CD4-positive, alpha-beta T cell treated with Interferon alpha-2 for 1 hour (primary cell): ENCODE measurements around the gene CADPS2.
"Not testable (repeated sequence)": the region's sequence is repeated elsewhere in the genome, so short reads cannot be mapped to it uniquely, and the experiment has no call there.

Experiments
- DNase-seq, 2 donors: peaks; one replicate each; pipeline ENCODE4 v3.0.0-alpha.2; 2020 to 2022

Gene CADPS2

GRCh38 chr7:122849322-122849956 lies 36.8 kb downstream of the CADPS2 start:
- no peak for DNase-seq

- no peak for DNase-seq
Observed at GRCh38 chr7:122847871-122848473, 38.3 kb downstream of the CADPS2 start.

DNA sequence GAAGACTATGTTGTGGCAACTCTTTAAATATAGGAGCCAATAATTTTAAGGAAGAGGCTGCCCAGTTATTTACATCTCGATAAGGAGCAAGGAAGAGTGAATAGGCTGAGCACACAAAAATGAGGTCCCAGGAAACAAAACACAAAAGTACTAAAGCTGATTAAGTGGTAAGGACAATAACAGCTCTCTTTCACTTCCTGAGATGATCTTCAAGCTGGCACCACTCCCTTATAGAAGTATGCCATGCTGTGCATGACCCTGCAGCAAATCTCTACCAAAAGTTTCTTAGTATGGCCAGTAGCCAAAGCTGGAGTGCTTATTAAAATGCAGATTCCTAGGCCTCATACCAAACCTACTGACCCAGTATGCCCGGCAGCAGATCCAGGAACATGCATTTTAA lies 39.7 kb downstream of the CADPS2 start:
- no peak for DNase-seq

GRCh38 chr7:122845286-122845685 lies 41.0 kb downstream of the CADPS2 start:
- DNase-seq = no peak

DNA sequence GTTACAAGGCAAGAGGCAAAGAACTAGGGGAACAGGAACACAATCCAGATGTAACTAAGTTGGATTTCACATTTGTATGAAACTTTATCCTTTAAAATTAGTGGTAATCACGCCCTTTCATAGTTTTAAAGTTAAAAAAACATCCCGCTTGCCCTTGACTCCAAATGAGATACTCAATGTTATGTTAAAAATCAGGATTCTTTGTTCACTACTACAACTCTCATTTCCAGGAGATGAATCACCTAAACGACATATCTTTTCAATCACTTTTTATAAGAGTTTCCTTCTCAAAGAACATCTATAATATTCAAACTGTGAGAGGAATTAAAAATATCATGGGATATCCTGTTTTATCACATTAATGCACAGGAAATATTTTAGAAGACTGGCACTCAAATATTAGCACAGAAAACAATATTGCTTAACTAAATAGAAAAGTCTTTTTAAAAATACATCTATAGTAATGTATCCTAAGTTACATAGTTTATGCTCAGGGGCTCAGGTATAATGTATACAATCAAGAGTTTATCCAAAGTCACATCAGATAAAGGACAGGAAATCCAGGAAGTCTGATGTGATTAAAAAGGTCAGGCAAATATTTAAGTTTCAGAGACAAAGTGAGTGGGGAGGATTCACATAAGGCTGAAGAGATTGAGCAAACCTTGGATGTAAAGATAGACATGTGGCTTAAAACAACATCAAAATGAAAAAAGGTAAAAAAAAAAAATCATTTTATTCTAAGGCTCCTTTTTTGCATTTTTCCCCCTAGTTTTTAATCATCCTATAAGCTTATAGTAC lies 41.9 kb downstream of the CADPS2 start:
- DNase-seq = no peak

GRCh38 chr7:122842971-122843370 lies 43.3 kb downstream of the CADPS2 start:
- no peak for DNase-seq

- DNase-seq = not testable (repeated sequence)
Observed at GRCh38 chr7:122836286-122836685, 50.0 kb downstream of the CADPS2 start.

DNA sequence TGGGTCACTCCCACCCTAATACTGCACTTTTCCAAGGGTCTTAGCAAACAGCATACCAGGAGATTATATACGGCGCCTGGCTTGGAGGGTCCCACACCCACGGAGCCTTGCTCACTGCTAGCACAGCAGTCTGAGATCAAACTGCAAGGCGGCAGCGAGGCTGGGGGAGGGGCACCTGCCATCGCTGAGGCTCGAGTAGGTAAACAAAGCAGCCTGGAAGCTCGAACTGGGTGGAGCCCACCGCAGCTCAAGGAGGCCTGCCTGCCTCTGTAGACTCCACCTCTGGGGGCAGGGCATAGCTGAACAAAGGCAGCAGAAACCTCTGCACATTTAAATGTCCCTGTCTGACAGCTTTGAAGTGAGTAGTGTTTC lies 51.7 kb downstream of the CADPS2 start:
- not testable (repeated sequence) for DNase-seq

DNA sequence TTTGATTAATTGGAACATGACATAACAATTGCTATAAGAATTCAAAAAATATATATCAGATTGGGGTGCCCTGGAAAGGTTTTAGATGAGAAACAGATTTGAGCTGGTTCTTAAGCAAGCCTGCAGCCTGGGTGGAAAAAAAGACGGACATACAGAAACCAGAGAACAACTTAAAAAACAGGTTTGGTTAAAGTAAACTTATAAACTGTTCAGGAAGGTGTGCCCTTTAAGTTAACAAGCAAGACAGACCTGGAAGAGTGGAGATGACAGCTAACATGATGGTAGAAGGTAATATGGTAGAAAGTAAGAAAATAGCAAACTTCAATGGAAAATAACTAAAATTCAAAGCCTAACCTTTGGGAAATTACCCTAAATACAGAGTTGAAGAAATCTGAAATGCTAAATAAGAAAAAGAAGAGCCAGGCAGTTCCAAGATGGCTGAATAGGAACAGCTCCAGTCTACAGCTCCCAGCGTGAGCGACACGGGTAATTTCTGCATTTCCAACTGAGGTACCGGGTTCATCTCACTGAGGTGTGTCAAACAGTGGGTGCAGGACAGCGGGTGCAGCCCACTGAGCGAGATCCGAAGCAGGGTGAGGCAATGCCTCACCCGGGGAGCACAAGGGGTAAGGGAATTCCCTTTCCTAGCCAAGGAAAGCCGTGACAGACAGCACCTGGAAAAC lies 52.2 kb downstream of the CADPS2 start:
- DNase-seq = no peak

DNA sequence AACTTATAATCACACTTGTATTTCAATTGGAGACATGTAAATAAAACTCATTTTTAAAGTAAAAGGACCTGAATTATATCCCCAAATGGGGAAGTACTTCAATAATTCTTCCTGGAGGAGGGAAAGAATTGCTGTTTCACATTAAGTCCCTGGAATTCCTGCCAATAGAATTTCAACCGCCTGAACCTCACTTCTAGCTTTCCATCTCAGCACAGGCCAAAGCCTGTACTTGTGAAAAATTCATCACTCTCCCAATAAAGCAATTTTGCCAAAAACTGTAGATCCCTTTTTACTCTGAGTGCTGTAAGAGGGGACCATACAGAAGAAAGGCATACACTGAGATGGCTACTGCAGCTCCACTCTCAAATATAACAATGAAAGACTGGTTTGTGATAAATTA lies 54.8 kb downstream of the CADPS2 start:
- DNase-seq = no peak

- no peak for DNase-seq
Observed at GRCh38 chr7:122829962-122830361, 56.3 kb downstream of the CADPS2 start.

DNA sequence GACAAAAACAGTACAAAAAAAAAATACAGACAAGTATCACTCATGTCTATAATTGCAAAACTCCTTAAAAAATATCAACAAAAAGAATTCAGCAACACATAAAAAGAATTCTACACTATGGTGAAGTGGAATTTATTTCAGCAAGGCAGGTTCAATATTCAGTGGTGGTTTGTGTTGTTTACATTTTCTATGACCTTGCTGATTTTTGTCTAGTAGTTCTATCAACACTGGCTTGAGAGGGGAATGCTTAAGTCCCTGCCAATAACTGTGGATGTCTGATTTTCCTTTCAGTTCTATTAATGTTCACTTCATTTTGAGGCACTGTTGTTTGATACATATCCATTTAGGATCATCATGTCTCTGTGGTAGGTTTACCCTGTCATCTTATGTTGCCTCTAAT lies 58.5 kb downstream of the CADPS2 start:
- DNase-seq = no peak

DNA sequence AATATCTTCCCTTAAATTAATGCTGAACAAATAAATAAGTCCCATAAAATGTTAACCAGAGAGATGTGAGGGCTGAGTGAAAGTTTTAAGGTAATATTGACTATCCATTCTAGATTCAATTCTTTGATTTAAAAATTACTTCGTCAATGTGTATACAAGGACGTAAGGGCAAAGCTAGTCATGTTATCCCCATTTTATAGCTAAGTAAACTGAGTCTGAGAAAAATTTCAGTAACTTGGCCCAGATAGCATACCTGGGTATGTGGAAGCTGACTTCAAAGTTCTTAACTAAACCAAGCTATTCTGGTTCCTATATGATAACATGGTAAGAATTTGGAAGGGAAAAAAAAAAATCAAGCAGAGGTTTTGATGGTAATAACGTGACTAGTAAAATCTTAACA lies 72.4 kb downstream of the CADPS2 start:
- no peak for DNase-seq

DNA sequence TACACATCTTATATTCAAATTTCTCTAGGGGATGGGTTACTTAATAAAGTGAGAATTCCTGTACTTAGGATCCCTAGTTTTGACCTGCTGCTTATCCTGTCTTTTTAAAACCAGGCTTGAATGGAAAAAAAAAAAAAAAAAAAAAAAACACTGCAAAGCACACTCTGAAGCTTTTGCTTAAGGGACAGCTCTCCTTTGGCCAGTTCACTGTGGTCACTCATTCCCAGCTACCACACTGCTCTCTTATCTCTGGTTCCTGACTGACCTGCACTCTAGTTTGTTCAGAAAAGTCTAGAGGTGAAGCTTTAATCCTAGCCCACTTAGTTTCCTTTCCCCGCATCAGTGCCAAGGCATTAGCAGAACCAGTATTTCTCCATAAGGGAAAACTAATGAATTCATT lies 82.4 kb downstream of the CADPS2 start:
- DNase-seq = no peak

DNA sequence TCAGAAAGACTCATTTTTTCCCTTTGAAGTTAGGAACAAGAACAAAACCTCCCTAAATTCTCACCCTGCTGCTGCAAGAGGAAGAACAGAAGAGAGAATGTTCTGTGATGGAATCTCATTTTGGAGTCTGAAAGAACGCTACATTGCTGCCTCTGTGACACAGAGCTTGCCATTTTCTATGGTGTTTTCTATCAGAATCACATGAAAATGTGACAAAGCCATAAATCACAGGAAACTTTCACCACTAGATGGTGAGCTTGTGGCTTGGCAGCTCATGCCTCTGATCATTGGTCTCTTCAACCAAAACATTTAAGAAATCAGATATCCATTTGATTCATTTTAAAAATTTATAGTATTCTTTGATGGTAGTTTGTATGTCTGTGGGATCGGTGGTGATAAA lies 82.9 kb downstream of the CADPS2 start:
- no peak for DNase-seq

- no peak for DNase-seq
Observed at GRCh38 chr7:122802301-122802751, 83.9 kb downstream of the CADPS2 start.

DNA sequence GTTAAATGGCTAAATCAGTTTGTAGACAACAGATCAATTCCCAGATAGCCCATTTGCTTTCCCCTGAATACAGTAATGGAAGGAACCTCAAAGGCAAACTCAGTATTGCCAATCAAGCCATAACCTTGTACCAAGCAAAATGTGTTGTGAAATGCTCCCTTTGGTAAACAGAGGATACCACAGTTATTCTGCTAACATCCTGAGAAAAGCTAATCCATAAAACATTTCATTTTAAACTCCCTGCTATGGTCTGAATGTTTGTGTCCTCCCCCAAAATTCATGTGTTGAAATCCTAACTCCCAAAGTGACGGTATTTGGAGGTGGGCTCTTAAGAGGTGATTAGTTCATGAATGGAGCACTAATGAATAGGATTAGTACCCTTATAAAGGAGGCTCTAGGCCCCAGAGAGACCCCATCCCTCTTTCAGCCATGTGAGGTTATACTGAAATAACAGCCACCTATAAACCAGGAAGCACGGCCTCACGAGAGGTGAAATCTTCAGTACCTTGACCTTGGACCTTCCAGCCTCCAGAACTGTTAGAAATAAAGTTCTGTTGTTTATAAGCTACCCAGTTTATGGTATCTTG lies 94.2 kb downstream of the CADPS2 start:
- DNase-seq = no peak

DNA sequence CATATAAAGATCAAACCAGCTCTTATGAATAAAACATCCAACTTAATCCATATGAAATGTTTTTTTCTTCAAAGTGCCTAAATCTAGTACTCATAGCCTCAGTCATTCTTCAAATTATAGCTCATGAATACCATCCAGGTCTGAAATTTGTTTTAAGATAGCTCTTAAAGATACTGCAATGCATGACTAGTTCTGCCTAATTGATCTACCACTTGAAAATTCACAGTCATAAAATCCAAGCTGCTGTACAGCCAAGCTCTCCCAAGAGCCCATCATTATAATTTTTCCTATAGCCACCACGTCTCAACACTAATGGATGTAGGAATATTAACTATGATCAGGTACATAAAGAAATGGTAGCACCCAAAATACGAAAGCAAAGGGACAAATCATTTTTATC lies 95.7 kb downstream of the CADPS2 start:
- no peak for DNase-seq

- no peak for DNase-seq
Observed at GRCh38 chr7:122790132-122790531, 96.1 kb downstream of the CADPS2 start.

GRCh38 chr7:122789156-122789555 lies 97.1 kb downstream of the CADPS2 start:
- DNase-seq = no peak

DNA sequence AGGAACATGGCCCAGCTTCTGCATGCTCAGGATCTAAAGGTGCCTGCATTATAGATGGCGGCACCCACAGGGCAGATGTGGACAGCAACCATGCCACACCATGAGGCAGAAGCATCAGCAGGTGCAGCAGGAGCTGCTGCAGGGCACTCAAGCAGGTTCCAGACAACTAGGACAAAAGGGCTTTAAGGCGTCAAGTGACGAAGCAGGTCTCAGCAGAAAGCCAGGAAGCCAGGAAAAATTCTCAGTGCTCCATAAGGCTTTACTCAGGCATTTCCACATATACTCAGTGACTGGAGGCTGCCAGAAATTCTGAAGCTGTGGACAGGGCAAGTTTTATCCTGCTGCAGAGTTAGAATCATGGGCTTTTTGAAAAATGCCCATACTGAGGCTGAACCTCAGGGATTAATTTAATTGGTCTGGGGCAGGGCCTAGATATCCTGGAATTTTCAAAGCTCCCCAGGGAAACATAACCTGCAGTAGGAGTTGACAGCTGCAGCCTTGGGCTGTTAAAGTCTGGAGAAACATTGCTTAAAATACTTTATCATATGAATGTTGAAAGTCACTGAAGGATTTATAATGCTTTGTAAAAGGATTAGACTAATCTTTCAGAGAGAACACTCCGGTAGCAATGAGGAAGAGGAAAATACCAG lies 115.4 kb downstream of the CADPS2 start:
- no peak for DNase-seq

DNA sequence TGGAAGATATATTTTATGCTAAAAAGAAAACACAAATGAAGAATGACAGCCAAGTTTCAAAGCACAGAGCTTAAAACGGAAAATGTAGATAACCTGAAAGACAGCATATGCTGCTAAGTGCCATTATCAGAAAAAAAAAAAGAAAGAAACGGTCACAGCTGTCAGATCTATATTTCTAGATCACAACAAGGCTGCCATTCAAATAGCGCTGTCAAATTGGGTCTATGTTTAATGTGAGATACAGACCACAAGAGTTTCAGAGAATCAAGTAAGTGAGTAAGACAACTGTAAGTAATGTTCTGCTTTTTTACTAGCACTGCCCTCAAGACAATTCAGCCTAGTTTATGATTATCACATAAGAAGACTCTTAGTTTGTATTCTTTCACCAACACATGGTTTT lies 117.4 kb downstream of the CADPS2 start:
- no peak for DNase-seq

- DNase-seq = no peak
Observed at GRCh38 chr7:122767339-122767738, 118.9 kb downstream of the CADPS2 start.
